A549 (cell line): ENCODE measurements around the gene LBP.

Experiments used
- ATOH8 ChIP-seq: fragments of 250-450 bp; sonication (Bioruptor Pico); IDR thresholded peaks from 2 replicates; pipeline ENCODE4 v1.5.0; 2020; ENCODE audit warnings: low read depth, mild to moderate bottlenecking, moderate library complexity
- BHLHE40 ChIP-seq: IDR thresholded peaks from 2 replicates; pipeline ENCODE4 v1.6.1; 2012; ENCODE audit warnings: low read depth, low read length, inconsistent platforms
- CTCF ChIP-seq: fragments of >200 bp; sonication (Bioruptor Twin); formaldehyde crosslinking; IDR thresholded peaks from 3 replicates; pipeline ENCODE4 v1.5.1; 2016
- ESRRA ChIP-seq: fragments of 150-350 bp; IDR thresholded peaks from 2 replicates; pipeline ENCODE4 v1.6.1; 2014; ENCODE audit warnings: mild to moderate bottlenecking, low read length, borderline replicate concordance
- KDM1A ChIP-seq: fragments of 200-600 bp; sonication (generic); IDR thresholded peaks from 2 replicates; pipeline ENCODE4 v1.6.1; 2016; ENCODE audit warnings: low read depth, mild to moderate bottlenecking
- MAX ChIP-seq: IDR thresholded peaks from 2 replicates; pipeline ENCODE4 v1.6.1; 2012
- PHF8 ChIP-seq: fragments of 200-600 bp; sonication (generic); IDR thresholded peaks from 2 replicates; pipeline ENCODE4 v1.6.1; 2016; ENCODE audit warnings: low read depth, mild to moderate bottlenecking, antibody characterized with exemption, moderate library complexity, borderline replicate concordance
- POLR2A ChIP-seq: IDR thresholded peaks from 2 replicates; pipeline ENCODE4 v1.6.1; 2012; ENCODE audit warnings: mild to moderate bottlenecking, low read length
- REST ChIP-seq: fragments of 200-600 bp; sonication (generic); IDR thresholded peaks from 2 replicates; pipeline ENCODE4 v1.6.1; 2016; ENCODE audit warnings: antibody characterized with exemption, mild to moderate bottlenecking, moderate library complexity
- RNF2 ChIP-seq: fragments of 200-600 bp; sonication (generic); IDR thresholded peaks from 2 replicates; pipeline ENCODE4 v1.6.1; 2016; ENCODE audit warnings: low read depth, mild to moderate bottlenecking, antibody characterized with exemption, moderate library complexity, borderline replicate concordance
- USF2 ChIP-seq: fragments of 450-650 bp; IDR thresholded peaks from 2 replicates; pipeline ENCODE4 v1.6.1; 2014; ENCODE audit warnings: antibody characterized with exemption

GRCh38 chr20:38308047-38308438 lies 38.2 kb upstream of the LBP start:
- TF ChIP-seq KDM1A (no peak), ESRRA (no peak), REST (no peak), USF2 (no peak), MAX (no peak), POLR2A (no peak), PHF8 (no peak), RNF2 (no peak), BHLHE40 (no peak), ATOH8 (CRISPR knock-in tag) (no peak), CTCF (no peak)
